ENCODE data around the gene HPS6.

Gene HPS6

DNA sequence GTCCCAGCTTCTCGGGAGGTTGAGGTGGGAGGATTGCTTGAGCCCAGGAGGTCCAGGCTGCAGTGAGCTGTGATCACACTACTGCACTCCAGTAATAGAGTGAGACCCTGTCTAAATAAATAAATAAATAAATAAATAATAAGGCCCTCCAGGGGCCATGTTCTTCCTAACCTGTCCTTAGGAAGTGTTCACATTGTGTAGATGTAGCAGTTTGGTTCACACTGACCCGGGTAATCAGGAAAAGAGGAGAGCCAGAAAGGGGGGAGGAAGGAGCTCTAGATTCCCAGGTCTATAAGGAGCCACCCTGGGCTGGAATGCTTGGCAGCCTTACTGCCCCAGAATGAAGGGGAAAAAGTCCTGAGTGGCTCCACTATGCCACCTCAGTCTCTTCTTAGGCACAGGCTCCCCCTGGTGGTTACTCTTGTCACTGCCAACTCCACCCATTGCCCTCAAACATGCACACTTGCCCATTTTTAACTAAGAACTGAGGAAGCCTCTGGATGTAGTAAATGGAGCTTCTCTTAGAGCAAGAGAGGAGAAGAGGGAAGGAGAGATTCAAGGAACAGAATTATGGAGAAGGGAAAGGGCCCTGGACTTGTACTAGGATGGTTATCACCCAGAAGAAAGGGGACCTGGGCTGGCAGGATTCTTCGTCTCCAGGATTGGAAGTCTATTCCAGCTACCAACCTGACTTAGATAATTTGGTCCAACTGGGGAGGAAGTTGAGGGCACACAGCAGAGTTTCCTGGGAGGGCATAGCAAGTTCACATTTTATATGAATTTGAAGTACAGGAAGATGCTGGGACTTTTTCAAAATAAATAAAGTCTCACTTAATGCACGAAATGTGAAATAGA, 7.8 kb downstream of the HPS6 start:
- peak; percentile 67 for DNase-seq

GRCh38 chr10:102083541-102083940, 18.4 kb downstream of the HPS6 start:
- DNase-seq, result no peak

GRCh38 chr10:102085336-102085735, 20.2 kb downstream of the HPS6 start:
- no peak for DNase-seq

DNA sequence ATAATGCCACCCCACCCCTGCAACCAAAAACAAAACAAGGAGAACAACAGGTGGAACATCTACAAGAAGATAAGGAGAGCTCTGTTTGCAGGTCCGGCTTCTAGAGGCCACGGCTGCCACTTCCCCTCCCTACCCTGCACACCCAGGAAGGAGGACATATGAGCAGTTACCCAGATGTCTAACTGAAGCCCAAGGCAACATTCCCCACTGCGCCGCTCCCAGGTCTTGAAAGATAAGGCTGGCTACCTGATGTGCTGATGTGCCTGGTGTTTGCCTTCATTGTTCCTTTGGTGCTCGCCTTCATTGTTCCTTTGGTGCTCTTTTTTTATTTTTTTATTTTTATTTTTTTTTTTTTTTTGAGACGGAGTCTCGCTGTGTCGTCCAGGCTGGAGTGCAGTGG, 21.0 kb downstream of the HPS6 start:
- no peak for DNase-seq

DNA sequence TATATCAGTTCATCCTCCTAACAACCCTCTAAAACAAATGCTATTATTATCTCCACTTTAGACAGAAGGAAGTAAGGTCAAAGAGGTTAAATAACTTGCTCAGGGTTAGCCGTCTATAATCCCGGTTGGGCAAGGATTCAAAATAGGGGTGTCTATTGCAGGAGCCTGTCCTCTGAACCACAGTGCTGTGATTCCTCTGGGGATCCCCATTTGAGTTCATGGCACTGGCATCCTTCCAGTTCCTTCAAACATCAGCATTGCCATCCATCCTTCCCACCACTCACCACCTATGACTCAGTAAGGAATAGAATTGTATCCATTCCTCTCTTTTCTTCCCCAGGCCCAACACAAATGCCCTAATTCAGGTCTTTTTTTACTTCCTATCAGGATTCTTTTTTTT, 25.6 kb downstream of the HPS6 start:
- no peak for DNase-seq

DNA sequence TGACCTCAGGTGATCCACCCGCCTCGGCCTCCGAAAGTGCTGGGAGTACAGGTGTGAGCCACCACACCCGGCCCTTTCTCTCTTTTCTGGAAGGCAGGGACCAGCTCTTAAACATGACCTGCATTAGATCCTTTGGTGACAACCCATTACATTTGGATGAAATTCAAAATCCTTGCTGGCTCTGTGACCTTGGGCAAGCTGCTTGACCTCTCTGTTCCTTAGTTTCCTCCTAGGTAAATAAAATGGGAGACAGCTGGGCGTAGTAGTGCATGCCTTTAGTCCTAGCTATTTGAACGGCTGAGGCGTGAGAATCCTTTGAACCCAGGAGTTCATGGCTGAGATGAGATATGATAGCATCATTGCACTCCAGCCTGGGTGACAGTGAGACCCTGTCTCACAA, 31.3 kb downstream of the HPS6 start:
- DNase-seq, result no peak

- DNase-seq, result no peak
Observed at GRCh38 chr10:102101152-102101551, 36.0 kb downstream of the HPS6 start.

GRCh38 chr10:102102421-102102820, 37.3 kb downstream of the HPS6 start:
- DNase-seq, result no peak

GRCh38 chr10:102106998-102107397, 41.8 kb downstream of the HPS6 start:
- DNase-seq, result no peak

DNA sequence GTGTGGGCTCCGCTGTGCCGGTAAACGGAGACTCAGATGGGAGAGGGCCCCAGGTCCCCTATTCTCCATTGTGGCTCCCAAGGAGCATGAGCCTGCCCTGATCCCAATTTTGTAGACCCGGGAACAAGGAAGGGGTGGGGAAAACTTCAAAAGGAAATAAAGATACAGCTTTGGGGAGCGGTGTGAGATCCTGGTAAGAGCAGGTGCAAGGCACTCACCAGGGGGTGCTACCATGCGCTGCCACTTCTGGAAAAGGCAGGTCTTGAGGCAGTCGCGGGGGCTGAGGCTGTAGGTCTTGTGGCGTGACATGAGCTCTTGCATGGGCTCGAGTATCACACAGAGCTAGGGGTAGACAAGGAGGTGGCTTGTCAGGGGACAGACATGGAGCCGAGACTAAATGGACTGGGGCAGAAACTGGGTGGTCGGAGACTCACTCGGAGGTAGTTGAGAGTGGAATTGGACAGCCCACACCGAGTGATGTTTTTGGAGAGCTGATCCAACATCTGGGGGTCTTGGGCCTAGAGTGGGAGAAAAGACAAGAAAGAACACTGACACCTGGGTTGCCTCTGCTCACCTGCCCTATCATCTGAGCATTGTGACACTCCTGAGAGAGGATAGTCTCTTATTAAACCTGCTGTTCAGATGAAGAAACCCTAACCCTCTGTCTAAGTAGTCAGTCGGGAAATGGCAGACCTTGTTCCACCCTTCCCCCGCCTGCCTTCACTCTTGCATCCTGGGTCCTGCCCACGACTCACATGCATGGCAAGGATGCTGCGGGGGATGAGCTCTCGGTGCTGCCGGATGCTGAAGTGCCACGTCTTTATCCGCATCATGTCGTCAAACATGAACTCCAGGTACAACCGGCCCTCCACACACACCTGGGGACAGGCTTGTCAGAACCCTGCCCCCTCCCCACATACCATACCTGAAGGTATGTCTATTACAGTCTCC, 44.3 kb downstream of the HPS6 start:
- no peak for DNase-seq

- no peak for DNase-seq
Observed at GRCh38 chr10:102111276-102111675, 46.1 kb downstream of the HPS6 start.

DNA sequence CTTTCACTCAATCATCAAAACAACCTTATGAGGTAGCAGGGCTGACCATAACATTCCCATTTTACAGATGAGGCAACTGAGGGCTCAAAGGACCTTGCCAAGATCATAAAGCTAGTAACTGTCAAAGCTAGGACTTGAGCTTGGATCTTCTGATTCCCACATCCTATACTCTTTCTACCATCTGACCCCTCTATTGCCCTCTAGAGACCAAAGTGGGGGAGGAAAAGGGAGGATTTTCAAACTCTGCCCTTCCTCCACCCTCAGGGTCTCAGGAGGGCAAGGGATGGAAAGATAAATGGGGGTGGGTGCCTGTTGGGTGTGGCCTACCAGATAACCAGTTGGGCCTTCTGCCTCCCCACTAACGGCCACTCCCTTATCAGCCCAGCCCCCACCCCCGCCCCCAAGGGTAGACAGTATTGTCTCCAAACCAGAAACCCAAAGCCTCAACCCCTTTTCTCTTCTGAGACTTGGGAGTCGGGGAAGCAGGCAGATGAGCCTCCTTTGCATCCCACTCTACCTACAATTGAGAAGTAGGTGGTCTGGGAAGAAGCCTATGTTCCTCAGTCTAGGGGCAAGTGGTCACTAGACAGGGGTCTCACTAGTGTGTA, 47.2 kb downstream of the HPS6 start:
- DNase-seq, result no peak

DNA sequence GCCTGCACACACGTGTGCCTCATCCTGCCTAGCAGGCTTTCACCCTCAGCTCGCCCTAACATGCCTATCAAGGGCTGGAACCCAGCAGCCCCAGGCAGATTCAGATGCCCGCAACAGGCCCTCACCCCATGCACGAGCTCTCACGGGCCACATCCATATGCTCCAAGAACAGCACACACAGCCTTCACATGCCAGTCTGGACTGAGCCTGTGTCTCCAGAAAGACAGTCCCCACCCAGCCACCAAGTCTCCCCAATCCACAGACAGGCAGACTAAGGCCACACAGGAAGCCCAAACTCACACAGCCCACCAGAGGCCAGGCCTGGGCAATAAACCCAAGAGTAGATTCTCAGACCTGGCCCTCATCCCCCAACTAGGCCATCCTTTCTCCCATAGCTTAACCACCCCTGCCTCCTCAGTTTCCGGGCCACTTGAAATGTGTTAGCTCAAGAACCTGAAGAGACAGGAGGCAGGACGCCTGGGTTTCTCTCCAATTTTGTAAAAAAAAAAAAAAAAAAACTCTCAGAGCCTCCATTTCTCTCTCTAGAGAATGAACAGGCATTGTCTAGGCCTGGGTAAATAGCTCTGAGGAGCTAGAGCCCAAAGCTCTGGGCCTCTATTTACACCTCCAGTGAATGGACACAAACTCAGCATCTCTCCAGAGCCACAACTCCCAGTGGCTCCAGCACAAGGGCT, 48.3 kb downstream of the HPS6 start:
- no peak for DNase-seq

GRCh38 chr10:102113956-102114857, 49.1 kb downstream of the HPS6 start:
- no peak for DNase-seq

DNA sequence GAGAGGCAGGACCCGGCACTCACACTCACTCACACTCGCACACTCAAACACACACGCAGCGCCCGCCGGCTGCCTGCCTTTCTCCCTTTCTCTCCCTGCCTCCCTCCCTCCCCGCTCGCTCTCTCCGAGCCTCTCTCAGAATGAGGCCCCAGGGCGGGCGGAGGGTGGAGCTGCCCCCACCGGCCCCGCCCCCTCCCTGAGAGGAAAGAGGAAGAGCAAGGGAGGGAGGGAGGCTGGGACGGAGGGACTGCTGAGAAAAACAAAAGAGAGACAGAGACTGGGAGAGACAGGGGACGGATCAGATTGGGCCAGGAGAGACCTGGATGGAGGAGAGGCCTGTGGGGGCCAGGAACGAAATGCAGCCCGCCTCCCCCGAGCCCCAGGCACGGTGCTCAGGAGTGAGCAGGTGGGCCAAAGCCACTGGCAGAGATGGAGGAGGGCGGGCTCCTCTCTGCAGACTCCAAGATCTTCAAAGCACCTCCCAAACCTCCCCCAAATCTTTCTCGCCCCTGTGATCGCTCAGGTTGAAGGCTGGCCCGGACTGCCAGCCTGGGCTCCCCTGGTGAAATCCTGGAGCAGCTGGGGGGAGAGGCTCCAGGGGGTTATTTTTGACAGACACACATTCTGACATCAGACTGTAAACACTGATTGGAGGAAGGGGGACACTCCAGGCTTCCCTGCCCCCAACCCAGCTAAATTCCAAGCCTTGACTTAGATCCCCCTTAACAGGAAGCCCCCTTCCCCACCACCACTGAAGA, 49.9 kb downstream of the HPS6 start:
- peak; percentile 68 for DNase-seq

DNA sequence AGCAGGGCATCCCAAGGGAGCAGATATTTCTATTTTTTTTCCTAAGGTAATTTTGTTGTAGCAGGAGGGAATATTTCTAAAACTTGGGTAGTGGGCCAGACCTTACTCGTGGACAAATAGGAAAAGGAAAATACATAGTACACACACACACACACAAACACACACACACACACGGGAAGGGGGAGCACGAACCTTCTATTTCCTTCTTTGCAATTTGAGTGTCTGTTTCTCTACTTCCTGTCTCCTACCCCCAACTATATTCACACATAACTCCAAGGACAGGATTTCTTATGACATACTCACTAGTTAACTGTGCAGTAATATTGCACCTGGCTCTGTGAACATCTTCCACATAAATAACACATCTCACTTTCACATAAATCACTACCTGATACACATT, 50.6 kb downstream of the HPS6 start:
- DNase-seq, result no peak

GRCh38 chr10:102116656-102117055, 51.5 kb downstream of the HPS6 start:
- DNase-seq, result no peak
